GM21717 (cell line): ENCODE measurements around the gene DPH2.

Experiments used
- ATAC-seq: cut with Tn5 transposase; IDR thresholded peaks from one replicate; pipeline ENCODE4 v1.9.1; 2021; ENCODE audit warnings: mild to moderate bottlenecking, moderate library complexity; ENCODE audit not compliant: unreplicated experiment

The DPH2 gene

DNA sequence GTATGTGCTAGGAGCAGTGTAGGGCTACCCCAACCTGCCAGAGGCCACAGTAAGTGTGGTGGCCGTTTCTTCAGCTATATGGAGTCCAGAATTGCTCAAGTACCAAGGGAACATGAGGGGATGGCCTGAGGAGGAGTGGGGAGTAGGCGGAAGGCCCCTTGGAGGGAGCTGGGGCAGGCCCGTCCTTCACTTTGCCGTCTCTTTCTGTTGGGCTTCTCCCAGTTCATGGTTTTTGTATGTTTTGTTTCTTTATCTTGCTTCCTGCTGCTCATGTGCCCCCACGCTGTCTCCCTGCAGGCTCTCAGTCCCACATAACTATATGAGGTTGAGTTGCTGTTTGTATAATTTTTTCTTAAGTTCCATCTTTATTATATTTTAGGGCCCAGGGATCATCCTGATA, 5.9 kb upstream of the DPH2 start:
- ATAC-seq, result no peak

DNA sequence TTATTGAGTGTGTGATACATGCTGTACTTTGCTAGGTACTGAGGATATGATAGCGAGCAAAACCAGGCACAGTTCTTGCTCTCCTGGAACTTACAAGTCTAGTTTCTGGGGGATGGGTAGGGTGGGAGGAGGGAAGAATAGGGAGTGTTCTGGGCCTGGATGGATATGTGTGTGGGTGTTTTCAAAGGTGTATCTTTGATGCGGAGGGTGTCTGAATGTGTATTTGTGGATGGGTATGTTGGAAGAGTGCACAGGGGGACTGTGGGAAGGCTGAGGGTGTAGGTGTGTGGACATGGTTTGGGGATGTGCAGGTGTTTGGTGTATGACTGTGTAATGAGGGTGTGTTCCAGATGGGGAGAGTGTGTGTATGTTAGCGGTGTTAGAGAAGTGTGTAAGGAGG, 4.5 kb upstream of the DPH2 start:
- ATAC-seq, result no peak

DNA sequence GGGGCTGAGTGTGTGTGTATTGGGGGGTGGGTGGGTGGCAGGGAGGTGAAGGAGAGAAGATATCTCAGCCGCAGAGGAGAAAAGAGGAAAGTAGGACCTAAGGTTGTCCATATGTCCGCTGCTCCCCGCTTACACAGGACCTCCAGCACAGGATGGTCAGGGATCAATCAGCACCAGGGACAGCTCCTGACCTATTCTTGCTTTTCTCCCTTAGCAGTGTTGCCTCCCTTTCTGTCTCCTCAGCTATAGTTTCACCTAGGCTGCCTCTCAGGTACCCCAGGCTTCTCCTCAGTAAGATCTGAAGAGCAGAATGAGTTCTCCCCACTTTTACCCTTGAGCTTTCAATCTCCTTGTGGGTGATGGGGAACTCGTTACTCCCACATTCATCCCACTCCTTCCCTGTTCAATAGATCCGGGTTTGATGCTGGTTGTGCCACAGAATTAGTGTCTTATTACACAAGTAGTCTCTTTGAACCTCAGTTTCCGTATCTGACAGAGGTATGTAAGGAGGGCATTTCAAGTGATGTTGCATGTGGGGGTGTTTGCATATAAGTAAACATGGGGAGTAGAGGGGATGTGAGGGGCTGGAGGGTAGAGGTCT, 1.4 kb upstream of the DPH2 start:
- no peak for ATAC-seq

DNA sequence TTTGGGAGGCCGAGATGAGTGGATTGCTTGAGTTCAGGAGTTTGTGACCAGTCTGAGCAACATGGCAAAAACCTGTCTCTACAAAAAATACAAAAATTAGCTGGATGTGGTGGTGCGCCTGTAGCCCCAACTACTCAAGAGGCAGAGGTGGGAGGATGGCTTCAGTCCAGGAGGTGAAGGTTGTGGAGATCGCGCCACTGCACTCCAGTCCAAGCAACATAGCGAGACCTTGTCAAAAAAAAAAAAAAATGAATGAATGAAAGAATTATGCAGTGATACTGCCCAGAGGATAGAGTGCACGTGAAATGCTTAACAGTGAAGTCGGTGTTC, 429 bp upstream of the DPH2 start:
- no peak for ATAC-seq

DNA sequence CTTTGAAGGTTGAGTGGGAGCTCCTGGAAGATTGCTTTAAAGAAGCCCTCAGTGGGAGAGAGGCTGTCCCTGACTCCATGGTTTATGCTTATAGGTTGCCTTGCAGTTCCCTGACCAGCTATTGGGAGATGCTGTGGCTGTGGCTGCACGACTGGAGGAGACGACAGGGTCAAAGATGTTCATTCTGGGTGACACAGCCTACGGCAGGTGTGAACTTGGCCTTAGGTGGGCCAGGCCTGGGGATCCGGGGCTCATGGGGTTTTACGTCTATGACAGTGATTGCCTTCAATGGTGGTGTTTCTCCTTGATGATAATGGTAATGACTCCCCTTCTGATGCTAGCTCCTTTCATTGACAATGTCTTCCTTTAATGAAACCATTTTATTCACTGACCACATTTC, 692 bp downstream of the DPH2 start:
- no peak for ATAC-seq

DNA sequence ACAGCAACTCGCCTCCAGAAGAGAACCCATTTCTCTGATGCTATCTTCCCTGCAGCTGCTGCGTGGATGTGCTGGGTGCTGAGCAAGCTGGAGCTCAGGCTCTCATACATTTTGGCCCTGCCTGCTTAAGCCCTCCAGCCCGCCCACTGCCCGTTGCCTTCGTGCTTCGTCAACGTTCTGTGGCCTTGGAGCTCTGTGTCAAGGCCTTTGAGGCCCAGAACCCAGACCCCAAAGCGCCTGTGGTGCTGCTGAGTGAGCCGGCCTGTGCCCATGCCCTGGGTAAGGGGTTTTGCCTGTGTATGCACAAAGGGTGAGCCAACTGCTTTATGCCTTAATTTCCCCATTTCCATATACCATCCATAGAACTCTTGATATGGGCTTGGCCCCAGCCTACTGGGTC, 1.1 kb downstream of the DPH2 start:
- ATAC-seq, result no peak

DNA sequence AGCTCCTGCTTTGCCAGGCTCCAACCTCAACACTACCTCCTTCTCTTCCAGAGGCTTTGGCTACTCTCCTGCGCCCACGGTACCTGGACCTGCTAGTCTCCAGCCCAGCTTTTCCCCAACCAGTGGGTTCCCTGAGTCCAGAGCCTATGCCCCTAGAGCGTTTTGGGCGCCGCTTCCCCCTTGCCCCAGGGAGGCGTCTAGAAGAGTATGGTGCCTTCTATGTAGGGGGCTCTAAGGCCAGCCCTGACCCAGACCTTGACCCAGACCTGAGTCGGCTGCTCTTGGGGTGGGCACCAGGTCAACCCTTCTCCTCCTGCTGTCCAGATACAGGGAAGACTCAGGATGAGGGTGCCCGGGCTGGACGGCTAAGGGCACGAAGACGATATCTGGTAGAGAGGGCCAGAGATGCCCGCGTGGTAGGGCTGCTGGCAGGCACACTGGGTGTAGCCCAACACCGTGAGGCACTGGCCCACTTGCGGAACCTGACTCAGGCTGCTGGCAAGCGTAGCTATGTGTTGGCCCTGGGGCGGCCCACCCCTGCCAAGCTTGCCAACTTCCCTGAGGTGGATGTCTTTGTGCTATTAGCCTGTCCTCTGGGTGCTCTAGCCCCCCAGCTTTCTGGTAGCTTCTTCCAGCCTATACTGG, 1.6 kb downstream of the DPH2 start:
- no peak for ATAC-seq

DNA sequence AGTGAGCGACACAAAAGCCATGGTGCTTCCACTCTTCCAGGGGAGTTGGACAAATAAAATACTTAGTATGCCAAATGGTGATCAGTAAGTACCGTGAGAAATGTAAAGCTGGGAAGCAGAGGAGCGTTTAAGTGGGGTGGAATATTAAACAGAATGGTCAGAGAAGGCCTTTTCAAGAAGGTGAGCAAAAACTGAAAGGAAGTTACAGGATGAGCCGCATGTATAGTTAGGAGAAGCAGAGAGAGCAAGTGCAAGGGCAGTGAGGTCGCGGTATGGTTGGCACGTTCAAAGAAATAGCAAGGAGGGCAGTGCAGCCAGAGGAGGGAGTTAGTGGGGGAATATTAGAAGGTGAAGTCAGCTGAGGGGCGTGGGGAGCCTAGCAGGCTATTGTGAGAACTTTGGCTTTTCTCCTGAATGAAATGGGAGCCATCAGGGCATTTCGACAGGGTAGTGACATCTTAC, 4.2 kb downstream of the DPH2 start:
- no peak for ATAC-seq

DNA sequence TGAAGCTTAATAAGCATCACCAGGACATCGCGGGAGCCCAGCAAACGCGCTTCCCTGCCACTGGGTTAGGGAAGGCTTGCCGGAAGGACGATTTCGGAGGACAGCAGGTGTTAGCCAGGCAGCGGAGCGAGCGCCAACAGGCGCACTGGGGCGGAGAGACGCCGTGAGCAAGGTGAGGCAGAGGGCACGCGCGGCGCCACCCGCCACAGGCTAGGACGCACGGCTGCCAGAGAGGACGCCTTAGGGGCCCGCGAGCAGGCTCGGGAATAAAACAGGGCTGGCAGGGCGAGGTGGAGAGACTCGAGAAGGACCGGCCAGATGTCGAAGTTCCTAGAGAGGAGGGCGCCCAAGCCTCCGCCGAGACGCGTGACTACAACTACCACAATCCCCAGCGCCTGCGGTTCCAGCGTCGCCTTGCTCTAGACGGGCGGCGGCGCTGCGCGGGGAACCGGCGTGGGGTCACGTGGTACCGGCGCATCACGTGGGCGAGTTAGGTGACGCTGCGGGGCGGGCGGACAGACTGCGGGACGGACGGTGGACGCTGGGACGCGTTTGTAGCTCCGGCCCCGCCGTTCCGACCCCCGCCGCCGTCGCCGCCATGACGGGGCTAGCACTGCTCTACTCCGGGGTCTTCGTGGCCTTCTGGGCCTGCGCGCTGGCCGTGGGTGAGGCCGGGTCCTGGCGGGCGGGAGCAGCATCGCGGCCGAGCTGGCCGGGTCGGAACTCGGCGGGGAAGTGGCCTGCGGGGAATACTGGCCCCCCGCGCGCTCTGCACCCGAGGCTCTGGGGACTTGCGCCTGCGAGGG, 4.8 kb downstream of the DPH2 start, which contains the start of gene ATP6V0B:
TSS of gene ATP6V0B (plus strand) at position 518 of the 806 bp plus-strand sequence. CDS start at position 599, 81 bp downstream.
- ATAC-seq, result peak; percentile 58

DNA sequence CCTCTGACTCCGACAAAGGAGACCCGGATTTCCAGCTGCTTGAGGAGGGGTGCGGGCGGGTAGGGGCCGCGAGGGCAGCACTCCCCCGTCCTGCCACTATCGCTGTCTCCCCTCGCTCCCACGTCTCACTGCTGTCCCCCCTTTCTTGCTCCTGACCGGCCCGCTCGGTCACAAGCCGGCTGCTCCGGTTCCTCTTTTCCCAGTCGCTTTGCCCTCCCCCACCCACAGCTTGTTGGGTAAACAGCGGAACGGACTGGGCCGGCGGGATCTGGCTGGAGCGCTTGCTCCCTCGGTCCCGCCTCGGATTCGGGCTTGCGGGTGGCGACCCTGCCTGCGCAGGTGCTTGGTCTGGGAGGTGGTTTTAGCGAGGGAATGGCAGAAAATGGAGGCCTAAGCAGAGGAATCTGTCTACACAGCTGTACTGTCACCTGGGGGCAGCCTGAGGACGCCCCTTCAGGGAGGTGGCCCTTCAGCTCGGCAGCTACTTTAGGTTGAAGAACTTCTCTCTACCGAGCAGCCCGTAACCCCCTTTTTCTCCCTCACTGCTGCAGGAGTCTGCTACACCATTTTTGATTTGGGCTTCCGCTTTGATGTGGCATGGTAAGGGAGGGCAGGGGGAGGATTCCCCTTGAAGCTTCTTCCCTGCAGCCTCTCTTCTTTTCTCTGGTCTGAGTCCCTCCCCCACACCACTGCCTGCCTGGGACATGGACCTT, 5.6 kb downstream of the DPH2 start:
- ATAC-seq, result no peak

DNA sequence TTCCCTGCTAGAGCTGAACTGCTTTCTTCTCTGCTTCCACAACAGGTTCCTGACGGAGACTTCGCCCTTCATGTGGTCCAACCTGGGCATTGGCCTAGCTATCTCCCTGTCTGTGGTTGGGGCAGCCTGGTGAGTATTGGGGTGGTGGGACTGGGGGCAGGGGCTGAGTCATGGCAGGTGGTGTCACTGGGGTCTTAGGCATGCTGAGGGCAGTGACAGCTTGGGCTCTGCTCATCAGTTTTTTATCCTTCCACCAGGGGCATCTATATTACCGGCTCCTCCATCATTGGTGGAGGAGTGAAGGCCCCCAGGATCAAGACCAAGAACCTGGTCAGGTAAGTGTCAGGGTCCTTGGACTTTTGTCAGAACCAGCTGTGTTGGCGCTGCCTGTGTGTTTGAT, 6.2 kb downstream of the DPH2 start:
- ATAC-seq, result no peak

DNA sequence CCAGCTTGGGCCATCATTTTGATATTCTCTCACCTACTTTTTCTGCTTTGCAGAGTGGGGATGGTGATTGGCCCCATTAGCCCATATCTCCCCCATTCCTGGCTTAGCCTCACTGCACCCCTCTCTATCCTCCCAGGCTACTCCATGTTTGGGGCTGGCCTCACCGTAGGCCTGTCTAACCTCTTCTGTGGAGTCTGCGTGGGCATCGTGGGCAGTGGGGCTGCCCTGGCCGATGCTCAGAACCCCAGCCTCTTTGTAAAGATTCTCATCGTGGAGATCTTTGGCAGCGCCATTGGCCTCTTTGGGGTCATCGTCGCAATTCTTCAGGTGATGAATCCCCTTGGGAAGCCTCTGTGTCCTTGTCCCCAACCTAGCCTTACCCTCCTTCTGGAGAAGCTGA, 7.1 kb downstream of the DPH2 start:
- no peak for ATAC-seq

DNA sequence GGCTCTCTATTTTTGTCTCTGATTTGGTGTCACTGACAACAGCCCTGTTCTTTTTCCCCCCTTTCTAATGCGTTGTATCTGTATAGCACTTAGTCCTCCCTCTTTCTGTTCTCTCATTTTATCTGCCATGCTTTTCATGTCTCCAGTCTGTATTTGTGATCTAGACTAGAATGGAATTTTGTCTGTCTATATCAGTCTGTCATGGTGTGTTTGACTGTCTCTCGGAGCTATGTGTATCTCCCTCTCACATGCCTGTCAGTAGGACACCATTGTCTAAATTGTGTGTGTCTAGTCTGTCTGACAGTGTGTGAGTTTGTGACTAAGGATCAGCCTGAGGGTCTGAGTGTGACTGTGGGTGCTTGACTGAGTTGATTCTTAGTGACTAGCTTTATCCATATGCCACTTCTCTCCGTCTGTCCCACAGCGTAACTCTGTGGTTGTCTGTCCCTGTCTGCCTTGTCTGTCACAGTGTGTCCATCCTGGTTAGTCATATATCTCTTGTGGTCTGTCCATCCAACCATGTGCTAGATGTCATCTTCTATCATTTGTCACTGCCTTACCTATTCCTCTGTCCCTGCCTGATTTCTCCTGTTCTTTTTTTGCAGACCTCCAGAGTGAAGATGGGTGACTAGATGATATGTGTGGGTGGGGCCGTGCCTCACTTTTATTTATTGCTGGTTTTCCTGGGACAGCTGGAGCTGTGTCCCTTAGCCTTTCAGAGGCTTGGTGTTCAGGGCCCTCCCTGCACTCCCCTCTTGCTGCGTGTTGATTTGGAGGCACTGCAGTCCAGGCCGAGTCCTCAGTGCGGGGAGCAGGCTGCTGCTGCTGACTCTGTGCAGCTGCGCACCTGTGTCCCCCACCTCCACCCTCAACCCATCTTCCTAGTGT, 7.8 kb downstream of the DPH2 start:
- ATAC-seq, result no peak

DNA sequence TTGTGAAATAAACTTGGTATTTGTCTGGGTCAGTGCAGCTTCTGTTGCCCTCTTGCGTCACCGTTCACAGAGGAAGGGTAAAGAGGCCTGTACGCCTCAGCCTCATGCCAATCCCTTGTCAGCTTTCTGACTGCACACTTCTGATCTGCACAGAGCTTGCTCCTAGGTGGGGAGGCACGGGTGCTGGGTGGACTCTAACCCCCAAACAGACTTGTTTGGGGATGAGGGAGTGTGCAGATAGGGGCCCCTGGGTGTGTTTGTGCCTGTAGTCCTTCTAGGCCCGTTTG, 8.4 kb downstream of the DPH2 start:
- ATAC-seq, result no peak

DNA sequence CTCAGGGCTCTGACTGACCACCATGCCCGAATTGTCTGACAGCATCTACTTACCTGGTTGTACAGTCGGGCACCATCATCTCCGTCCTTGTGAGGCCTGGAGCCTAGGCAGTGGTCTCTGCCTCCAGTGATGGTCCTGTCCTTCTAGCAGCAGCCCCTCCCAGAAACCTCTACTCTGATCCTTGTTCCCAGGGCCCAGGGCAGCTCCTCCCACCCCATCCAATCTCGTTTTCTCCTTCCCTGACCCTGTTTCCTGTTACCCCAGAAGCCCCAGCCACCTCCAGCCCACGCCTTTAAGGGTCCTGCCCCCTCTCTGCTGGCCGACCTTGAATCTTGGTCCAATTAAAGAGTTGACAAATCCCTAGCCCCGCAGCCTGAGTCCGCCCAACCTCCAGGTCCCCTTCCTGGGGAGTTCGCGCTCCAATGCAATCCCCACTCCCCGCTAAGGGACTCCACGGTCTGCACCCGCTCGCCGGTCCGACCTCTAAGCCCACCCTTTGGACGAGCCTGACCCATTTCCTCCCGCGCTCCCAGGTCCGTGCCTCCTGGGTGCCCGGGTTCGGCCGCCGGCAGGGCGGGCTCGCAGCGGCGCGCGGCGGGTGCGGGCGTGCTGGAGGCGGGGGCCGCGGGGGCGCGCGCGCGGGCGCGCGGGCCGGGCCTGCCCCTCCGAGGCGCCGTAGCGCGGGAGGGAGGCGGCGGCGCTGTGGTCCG, 8.9 kb downstream of the DPH2 start, which contains the start of gene B4GALT2:
TSS of gene B4GALT2 (plus strand) at position 660 of the 710 bp plus-strand sequence. CDS start 1,951 bp downstream, outside the sequence.
- ATAC-seq, result no peak

DNA sequence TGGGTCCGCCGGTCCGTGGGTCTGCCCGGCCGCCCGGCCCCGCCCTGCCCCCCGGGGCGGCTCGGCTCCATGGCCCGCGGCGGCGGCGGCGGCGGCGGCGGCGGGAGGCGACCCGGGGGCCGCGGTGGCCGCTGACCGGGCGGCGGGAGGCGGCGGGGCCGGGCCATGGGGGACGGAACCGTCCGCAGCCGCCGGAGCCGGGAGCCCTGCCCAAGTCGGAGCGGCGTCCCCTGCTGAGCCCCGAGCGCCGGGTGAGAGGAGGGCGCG, 9.4 kb downstream of the DPH2 start:
- no peak for ATAC-seq

DNA sequence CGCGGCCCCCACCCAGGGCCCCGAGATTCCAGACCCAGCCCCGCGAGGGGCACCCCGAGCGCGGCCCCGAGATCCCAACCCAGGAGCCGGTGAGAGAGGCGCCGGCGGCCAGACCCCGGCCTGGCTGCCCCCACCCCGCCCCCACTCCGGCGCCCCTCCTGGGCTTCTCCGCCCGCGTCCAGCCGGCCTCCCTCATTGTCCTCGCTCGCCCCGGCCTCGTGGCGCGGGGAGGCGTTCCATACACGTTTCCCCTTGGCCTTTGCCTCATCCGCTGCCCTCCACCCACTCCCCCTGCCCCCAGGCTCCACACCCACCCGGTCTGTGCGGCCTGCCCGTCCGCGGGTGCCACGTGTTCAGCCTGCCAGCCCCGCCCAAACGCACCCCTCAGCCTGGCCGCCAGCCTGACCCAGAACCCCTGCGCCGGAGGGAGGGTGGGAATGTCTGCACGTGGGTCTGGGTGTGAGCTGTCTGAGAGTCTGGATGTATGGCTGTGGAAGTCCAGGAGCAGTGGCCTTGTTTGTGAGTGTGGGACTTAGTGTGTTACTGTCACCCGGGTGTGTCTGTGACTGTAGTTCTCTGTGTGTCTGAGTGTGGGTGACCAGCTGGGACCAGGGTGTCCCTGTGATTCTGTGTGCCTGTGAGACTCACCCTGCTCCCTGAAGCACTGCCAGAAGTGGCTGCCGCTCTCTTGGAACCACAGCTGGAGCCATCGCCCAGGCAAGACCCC, 9.9 kb downstream of the DPH2 start:
- no peak for ATAC-seq

DNA sequence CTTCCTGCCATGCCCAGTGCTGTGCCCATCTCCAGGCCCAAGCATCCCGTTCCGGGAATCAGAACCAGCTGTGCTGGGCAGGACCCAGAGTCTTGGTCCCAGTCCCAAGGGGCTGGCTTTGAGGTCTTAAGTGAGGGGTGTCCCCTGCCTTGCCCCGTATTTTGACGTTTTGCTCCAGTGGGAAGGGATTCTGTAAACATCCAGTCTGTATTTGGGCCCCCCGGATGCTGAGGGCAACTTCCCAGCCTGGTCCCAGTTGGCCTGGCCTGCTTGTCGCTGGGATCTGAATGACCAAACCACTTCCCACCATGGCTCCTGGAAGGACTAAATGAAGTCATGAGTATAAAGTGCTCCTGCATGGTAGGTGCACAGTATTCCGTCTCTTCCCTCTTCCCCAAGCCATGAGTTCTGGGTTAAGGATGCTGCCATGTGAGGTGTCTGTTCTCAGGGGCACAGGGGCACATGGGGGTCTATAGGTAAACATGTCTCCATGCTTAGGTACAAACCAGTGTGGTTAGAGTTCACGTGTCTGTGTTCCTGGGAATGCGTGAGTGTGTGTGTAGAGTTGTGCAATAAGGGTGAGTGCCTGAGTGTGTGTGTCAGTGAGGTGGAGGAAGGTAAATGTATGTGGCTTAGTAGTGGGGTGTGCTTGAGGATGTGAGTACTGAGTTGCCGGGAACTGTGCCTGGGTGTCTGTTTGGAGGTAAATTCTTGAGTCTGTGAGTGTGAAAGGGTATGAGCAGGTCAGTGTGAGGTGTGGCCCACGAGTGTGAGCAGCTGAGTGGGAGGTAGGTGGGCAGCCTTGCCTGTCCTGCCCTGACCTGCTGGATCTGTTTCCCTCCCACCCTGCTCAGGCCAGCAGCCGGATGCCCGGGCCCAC, 10.7 kb downstream of the DPH2 start:
- ATAC-seq, result no peak

DNA sequence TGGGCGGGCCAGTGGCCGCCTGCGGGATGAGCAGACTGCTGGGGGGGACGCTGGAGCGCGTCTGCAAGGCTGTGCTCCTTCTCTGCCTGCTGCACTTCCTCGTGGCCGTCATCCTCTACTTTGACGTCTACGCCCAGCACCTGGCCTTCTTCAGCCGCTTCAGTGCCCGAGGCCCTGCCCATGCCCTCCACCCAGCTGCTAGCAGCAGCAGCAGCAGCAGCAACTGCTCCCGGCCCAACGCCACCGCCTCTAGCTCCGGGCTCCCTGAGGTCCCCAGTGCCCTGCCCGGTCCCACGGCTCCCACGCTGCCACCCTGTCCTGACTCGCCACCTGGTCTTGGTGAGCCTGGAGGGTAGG, 11.3 kb downstream of the DPH2 start:
- no peak for ATAC-seq
